ENCODE measurements around the gene NCAN.

NCAN gene

DNA sequence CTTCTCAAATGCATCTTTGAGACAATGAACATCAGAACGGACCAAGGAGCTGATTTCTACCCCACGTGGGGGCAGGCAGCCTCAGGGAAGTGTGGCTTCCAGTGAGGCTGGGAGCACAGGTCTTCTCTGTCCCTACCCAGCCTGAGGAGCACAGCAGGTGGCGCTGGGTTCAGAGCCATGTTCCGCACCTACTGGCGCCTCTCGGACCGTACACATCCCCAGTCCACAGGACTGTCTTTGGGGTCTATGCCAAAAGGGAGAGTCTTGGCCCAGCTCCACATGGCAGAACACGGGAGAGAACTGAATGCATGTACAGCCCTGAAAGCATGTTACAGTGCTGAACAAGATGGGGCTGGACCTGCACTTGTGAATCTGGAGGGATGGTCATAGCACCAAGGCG, 86.0 kb downstream of the NCAN start:
- no peak for DNase-seq

DNA sequence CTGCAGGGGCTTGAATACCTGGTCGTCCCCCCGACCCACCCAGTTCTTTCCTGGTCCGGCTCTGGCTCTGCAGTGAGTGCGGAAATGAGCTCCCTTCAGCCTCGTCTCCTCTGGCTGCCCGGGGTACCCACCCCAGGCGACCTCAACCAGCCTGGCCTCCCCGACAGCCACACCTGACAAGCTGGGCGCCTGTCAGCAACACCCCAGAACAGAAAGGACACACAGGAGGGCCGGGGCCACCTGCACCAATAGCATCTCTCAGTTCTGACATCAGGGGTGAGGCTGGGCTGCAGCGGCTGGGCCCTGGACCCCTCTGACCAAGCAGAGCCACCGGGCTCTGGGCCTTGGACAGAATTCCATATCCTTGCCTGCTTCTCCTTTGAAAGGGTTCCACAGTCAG, 88.9 kb downstream of the NCAN start:
- no peak for DNase-seq
